ENCODE data around the gene SLC47A2. TPM values are rescaled to one million over a fixed set of nuclear protein-coding genes. Genes with fewer than 3 reads are reported as not detected.
"Not testable (repeated sequence)": the region's sequence is repeated elsewhere in the genome, so short reads cannot be mapped to it uniquely, and the experiment has no call there.

SLC47A2 gene
- total and polyA plus RNA-seq, 5 donors from 2014 or later: not detected

- Histone ChIP-seq H3K4me1 (ENCODE audit: control insufficient read depth, insufficient read depth, low read length, poor library complexity, severe bottlenecking) (no peaks in the 10 kb centered on the region), H3K36me3 (ENCODE audit: control insufficient read depth, insufficient read depth, low read length) (peaks cover 18% of the 10 kb centered on the region), H3K27ac (ENCODE audit: insufficient read depth, low read length, poor library complexity, severe bottlenecking) (no peak overlapping the region), H3K4me3 (ENCODE audit: low read depth, low read length) (no peak overlapping the region), H3K9me3 (ENCODE audit: control insufficient read depth in 2 of 2, low read length in 2 of 2) (no peaks in the 10 kb centered on the region), H3K27me3 (ENCODE audit: control insufficient read depth, insufficient read depth, low read length) (no peaks in the 10 kb centered on the region)
- H3K27ac Mint-ChIP-seq: no peak overlapping the region
- no peak overlapping the region for H3K4me3 Mint-ChIP-seq
- H3K4me1 Mint-ChIP-seq: peaks cover 0 to 10% (median 5%) of the 10 kb centered on the region in 4 donors
- no peak for DNase-seq
- ATAC-seq (ENCODE audit: low read depth in 2 of 2): no peak
- H3K27me3 Mint-ChIP-seq: no peaks in the 10 kb centered on the region
- H3K36me3 Mint-ChIP-seq: peaks cover 30% of the 10 kb centered on the region
- H3K9me3 Mint-ChIP-seq: no peaks in the 10 kb centered on the region
Measured at GRCh38 chr17:19673623-19674022, 42.8 kb downstream of the SLC47A2 start.

- Histone ChIP-seq H3K4me3 (ENCODE audit: low read depth, low read length) (no peak overlapping the region), H3K27ac (ENCODE audit: insufficient read depth, low read length, poor library complexity, severe bottlenecking) (no peak overlapping the region), H3K27me3 (ENCODE audit: control insufficient read depth, insufficient read depth, low read length) (no peaks in the 10 kb centered on the region), H3K9me3 (ENCODE audit: control insufficient read depth in 2 of 2, low read length in 2 of 2) (no peaks in the 10 kb centered on the region), H3K36me3 (ENCODE audit: control insufficient read depth, insufficient read depth, low read length) (peaks cover 18% of the 10 kb centered on the region), H3K4me1 (ENCODE audit: control insufficient read depth, insufficient read depth, low read length, poor library complexity, severe bottlenecking) (no peaks in the 10 kb centered on the region)
- Mint-ChIP-seq H3K4me3 (no peak overlapping the region), H3K9me3 (no peaks in the 10 kb centered on the region), H3K36me3 (peaks cover 28% of the 10 kb centered on the region), H3K27ac (no peak overlapping the region), H3K4me1 (peaks cover 0 to 10% (median 5%) of the 10 kb centered on the region in 4 donors), H3K27me3 (no peaks in the 10 kb centered on the region)
- no peak for ATAC-seq (ENCODE audit: low read depth in 2 of 2)
- DNase-seq: no peak
Measured at GRCh38 chr17:19672009-19672750, 44.2 kb downstream of the SLC47A2 start.

- no peak overlapping the region for H3K27ac ChIP-seq (ENCODE audit: insufficient read depth, low read length, poor library complexity, severe bottlenecking)
- ATAC-seq (ENCODE audit: low read depth in 2 of 2) (no peak), DNase-seq (no peak)
- H3K36me3 Mint-ChIP-seq: peaks cover 24% of the 10 kb centered on the region
- no peak overlapping the region for H3K27ac Mint-ChIP-seq
- H3K27me3 Mint-ChIP-seq: no peaks in the 10 kb centered on the region
- no peaks in the 10 kb centered on the region for H3K4me1 ChIP-seq (ENCODE audit: control insufficient read depth, insufficient read depth, low read length, poor library complexity, severe bottlenecking)
- no peak overlapping the region for H3K4me3 ChIP-seq (ENCODE audit: low read depth, low read length)
- no peaks in the 10 kb centered on the region for H3K27me3 ChIP-seq (ENCODE audit: control insufficient read depth, insufficient read depth, low read length)
- no peak overlapping the region for H3K4me3 Mint-ChIP-seq
- H3K9me3 Mint-ChIP-seq: no peaks in the 10 kb centered on the region
- H3K36me3 ChIP-seq (ENCODE audit: control insufficient read depth, insufficient read depth, low read length): peaks cover 18% of the 10 kb centered on the region
- H3K4me1 Mint-ChIP-seq: peaks cover 0 to 10% (median 5%) of the 10 kb centered on the region in 4 donors
- no peaks in the 10 kb centered on the region for H3K9me3 ChIP-seq (ENCODE audit: control insufficient read depth in 2 of 2, low read length in 2 of 2)
Measured at GRCh38 chr17:19671433-19671832, 45.0 kb downstream of the SLC47A2 start.

- no peak for ATAC-seq (ENCODE audit: low read depth in 2 of 2)
- Histone ChIP-seq H3K27ac (ENCODE audit: insufficient read depth, low read length, poor library complexity, severe bottlenecking) (no peak overlapping the region), H3K4me3 (ENCODE audit: low read depth, low read length) (no peak overlapping the region), H3K4me1 (ENCODE audit: control insufficient read depth, insufficient read depth, low read length, poor library complexity, severe bottlenecking) (no peaks in the 10 kb centered on the region), H3K27me3 (ENCODE audit: control insufficient read depth, insufficient read depth, low read length) (no peaks in the 10 kb centered on the region), H3K36me3 (ENCODE audit: control insufficient read depth, insufficient read depth, low read length) (peaks cover 18% of the 10 kb centered on the region), H3K9me3 (ENCODE audit: control insufficient read depth in 2 of 2, low read length in 2 of 2) (no peaks in the 10 kb centered on the region)
- Mint-ChIP-seq H3K27ac (no peak overlapping the region), H3K36me3 (peaks cover 24% of the 10 kb centered on the region), H3K4me3 (no peak overlapping the region), H3K4me1 (peaks cover under 1 to 8% (median 5%) of the 10 kb centered on the region in 4 donors), H3K9me3 (no peaks in the 10 kb centered on the region), H3K27me3 (no peaks in the 10 kb centered on the region)
- no peak for DNase-seq
Measured at GRCh38 chr17:19670908-19671307, 45.5 kb downstream of the SLC47A2 start.

- peaks cover 29% of the 10 kb centered on the region for H3K36me3 Mint-ChIP-seq
- not testable (repeated sequence) for H3K9me3 Mint-ChIP-seq; H3K27ac ChIP-seq (ENCODE audit: insufficient read depth, low read length, poor library complexity, severe bottlenecking); ATAC-seq (ENCODE audit: low read depth in 2 of 2); DNase-seq; H3K27me3 Mint-ChIP-seq; H3K27me3 ChIP-seq (ENCODE audit: control insufficient read depth, insufficient read depth, low read length); H3K4me1 Mint-ChIP-seq; H3K4me3 Mint-ChIP-seq; H3K4me1 ChIP-seq (ENCODE audit: control insufficient read depth, insufficient read depth, low read length, poor library complexity, severe bottlenecking); H3K27ac Mint-ChIP-seq; H3K4me3 ChIP-seq (ENCODE audit: low read depth, low read length); H3K9me3 ChIP-seq (ENCODE audit: control insufficient read depth in 2 of 2, low read length in 2 of 2)
- peaks cover 26% of the 10 kb centered on the region for H3K36me3 ChIP-seq (ENCODE audit: control insufficient read depth, insufficient read depth, low read length)
Measured at GRCh38 chr17:19669680-19670079, 46.7 kb downstream of the SLC47A2 start.

GRCh38 chr17:19664821-19665181, 51.6 kb downstream of the SLC47A2 start:
- no peaks in the 10 kb centered on the region for H3K4me1 ChIP-seq (ENCODE audit: control insufficient read depth, insufficient read depth, low read length, poor library complexity, severe bottlenecking)
- H3K9me3 Mint-ChIP-seq: no peaks in the 10 kb centered on the region
- no peak overlapping the region for H3K4me3 Mint-ChIP-seq
- H3K9me3 ChIP-seq (ENCODE audit: control insufficient read depth in 2 of 2, low read length in 2 of 2): no peaks in the 10 kb centered on the region
- peaks cover 0 to 2% (median 0%) of the 10 kb centered on the region in 4 donors for H3K4me1 Mint-ChIP-seq
- peaks cover 45% of the 10 kb centered on the region for H3K36me3 ChIP-seq (ENCODE audit: control insufficient read depth, insufficient read depth, low read length)
- DNase-seq (no peak), ATAC-seq (ENCODE audit: low read depth in 2 of 2) (no peak)
- H3K27me3 ChIP-seq (ENCODE audit: control insufficient read depth, insufficient read depth, low read length): no peaks in the 10 kb centered on the region
- H3K27ac Mint-ChIP-seq: no peak overlapping the region
- H3K27me3 Mint-ChIP-seq: no peaks in the 10 kb centered on the region
- no peak overlapping the region for H3K27ac ChIP-seq (ENCODE audit: insufficient read depth, low read length, poor library complexity, severe bottlenecking)
- peaks cover 31% of the 10 kb centered on the region for H3K36me3 Mint-ChIP-seq
- no peak overlapping the region for H3K4me3 ChIP-seq (ENCODE audit: low read depth, low read length)

- Mint-ChIP-seq H3K4me1 (peaks cover 0 to 3% (median 0%) of the 10 kb centered on the region in 4 donors), H3K27ac (no peak overlapping the region), H3K27me3 (no peaks in the 10 kb centered on the region), H3K4me3 (no peak overlapping the region), H3K36me3 (peaks cover 33% of the 10 kb centered on the region), H3K9me3 (no peaks in the 10 kb centered on the region)
- Histone ChIP-seq H3K27me3 (ENCODE audit: control insufficient read depth, insufficient read depth, low read length) (no peaks in the 10 kb centered on the region), H3K27ac (ENCODE audit: insufficient read depth, low read length, poor library complexity, severe bottlenecking) (no peak overlapping the region), H3K4me3 (ENCODE audit: low read depth, low read length) (no peak overlapping the region), H3K36me3 (ENCODE audit: control insufficient read depth, insufficient read depth, low read length) (peaks cover 49% of the 10 kb centered on the region), H3K4me1 (ENCODE audit: control insufficient read depth, insufficient read depth, low read length, poor library complexity, severe bottlenecking) (no peaks in the 10 kb centered on the region), H3K9me3 (ENCODE audit: control insufficient read depth in 2 of 2, low read length in 2 of 2) (no peaks in the 10 kb centered on the region)
- no peak for ATAC-seq (ENCODE audit: low read depth in 2 of 2)
- no peak for DNase-seq
Measured at GRCh38 chr17:19664136-19664820, 52.1 kb downstream of the SLC47A2 start.

- H3K36me3 Mint-ChIP-seq: peaks cover 35% of the 10 kb centered on the region
- Histone ChIP-seq H3K27ac (ENCODE audit: insufficient read depth, low read length, poor library complexity, severe bottlenecking) (no peak overlapping the region), H3K27me3 (ENCODE audit: control insufficient read depth, insufficient read depth, low read length) (no peaks in the 10 kb centered on the region), H3K9me3 (ENCODE audit: control insufficient read depth in 2 of 2, low read length in 2 of 2) (no peaks in the 10 kb centered on the region), H3K4me1 (ENCODE audit: control insufficient read depth, insufficient read depth, low read length, poor library complexity, severe bottlenecking) (no peaks in the 10 kb centered on the region), H3K4me3 (ENCODE audit: low read depth, low read length) (no peak overlapping the region), H3K36me3 (ENCODE audit: control insufficient read depth, insufficient read depth, low read length) (peaks cover 51% of the 10 kb centered on the region)
- DNase-seq: no peak
- H3K27ac Mint-ChIP-seq: no peak overlapping the region
- H3K27me3 Mint-ChIP-seq: no peaks in the 10 kb centered on the region
- no peak for ATAC-seq (ENCODE audit: low read depth in 2 of 2)
- no peaks in the 10 kb centered on the region for H3K9me3 Mint-ChIP-seq
- H3K4me1 Mint-ChIP-seq: peaks cover 0 to 6% (median under 1%) of the 10 kb centered on the region in 4 donors
- no peak overlapping the region for H3K4me3 Mint-ChIP-seq
Measured at GRCh38 chr17:19663097-19663496, 53.3 kb downstream of the SLC47A2 start.

Data from CD4-positive, CD25-positive, alpha-beta regulatory T cell (primary cell).